IPS-NIHi7 (cell line): ENCODE measurements around the gene L3MBTL4.

ENCODE experiments used
- DNase-seq: peaks from one replicate; pipeline ENCODE4 v3.0.0; 2012; ENCODE audit warnings: mixed read lengths; ENCODE audit errors: extremely low spot score

L3MBTL4 gene

DNA sequence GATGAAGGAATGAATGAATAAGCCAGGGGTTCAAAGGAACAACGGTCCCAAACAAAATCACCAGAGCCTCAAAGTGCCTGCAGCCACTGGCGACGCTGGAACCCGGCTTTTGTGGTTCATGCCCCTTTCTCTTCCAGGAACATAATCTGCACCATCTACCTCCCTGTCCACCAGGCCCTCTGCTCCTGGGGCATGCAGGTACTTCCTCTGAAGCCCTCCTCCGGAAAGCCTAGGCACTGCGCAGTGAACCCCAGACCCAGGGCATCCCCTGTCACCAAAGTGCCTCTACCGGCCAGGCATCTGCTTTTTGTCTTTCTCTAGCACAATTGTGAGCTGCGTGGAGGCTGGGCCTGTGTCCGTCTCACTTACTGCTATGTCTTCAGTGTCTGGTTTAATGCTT lies 420.8 kb downstream of the L3MBTL4 start:
- DNase-seq, result no peak

DNA sequence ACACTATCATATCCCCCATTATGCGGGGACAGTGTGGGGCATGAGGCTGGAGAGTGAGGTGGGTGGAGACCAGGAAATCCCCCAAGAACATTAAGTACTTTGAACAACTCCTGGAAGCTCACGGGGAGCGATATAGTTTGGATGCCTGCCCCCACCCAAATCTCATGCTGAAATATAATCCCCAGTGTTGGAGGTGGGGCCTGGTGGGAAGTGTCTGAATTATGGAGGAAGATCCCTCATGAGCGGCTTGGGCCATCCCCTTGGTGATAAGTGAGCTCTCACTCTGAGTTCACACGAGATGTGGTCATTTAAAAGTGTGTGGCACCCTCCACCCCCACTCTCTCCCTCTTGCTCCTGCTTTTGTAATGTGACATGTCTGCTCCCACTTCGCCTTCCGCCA lies 422.3 kb downstream of the L3MBTL4 start:
- no peak for DNase-seq

DNA sequence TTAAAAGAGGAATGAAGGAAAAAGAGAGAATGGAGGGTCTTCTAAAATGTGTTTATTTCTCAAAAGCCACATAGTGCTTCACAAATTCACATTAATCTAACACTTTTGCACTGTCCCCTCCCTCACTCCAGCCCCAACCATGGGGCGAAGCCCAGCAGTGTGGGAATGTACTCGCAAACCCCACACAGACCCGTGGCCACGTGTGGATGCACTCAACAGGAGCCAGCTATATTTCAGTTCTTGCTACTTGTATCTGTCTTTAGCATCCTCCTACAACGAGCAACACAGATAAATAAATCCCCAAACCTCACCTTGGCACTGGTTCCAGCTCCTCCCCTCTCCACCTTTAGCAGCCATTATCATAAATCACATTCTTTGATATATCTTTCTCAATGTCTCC lies 427.5 kb downstream of the L3MBTL4 start:
- no peak for DNase-seq

DNA sequence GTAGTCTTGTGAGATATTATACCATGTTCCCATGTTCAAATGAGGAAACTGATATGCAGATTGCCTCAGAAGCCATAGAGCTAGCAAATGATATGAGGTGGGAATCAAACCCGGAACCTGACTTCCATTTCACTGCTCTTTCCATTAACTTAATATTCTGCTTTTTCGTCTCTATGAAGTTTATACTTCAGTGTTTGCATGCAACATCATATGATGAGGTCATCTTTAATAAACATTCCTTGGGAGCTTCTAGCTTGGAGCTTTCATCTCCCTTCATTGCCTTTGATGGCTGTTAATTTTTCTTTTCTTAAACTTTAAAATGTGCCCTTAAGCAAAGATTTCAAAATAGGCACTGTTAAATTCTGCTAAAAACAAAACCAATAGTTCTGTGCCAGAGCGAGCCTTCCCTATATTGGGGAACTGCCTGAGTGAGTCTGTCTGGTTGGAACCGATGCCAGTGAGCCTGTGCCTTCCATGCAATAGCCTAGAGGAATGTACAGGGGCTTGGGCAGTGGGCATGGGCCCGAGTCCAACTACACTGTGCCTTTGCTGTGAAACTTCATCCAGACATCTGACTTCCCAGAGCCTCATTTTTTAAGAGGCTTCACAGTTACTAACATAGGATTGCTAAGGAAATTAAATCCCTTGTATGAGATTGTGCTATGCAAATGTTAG lies 428.3 kb downstream of the L3MBTL4 start:
- no peak for DNase-seq

DNA sequence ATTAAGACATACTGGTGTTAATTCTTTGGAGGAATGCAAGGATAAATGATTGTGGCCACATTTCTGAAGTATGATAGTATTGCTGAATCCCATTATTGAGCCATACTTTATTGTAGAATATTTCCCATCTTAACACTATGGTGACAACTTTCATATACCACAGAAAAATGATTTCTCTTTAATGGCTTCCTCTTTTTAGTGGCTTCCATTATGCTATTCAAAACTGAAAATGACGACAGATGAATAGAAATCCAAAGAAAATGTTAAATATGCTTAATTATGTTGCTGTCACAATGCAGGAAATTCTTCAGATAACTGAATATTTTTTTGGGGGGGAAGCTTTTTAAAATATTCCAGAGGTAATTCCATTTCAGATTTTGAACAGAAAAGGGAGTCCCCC lies 430.5 kb downstream of the L3MBTL4 start:
- no peak for DNase-seq

DNA sequence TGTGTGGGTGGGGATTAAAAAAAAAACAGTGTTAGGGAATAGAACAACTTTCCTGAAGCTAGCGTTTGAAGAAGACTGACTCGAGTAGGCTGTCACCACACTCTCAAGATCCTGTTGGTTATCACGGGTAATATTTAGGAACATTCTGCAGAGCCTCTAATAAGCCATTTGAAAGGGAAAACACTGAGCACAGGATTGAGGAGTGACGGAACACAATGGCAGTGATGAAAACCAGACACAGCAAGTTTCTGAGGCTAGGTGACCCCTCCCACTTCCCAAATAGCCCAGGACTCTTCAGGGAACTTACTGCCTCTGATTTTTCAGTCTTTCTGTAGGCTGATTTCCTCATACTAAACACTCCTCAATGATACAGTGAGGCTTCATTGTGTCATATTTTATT lies 431.2 kb downstream of the L3MBTL4 start:
- no peak for DNase-seq

DNA sequence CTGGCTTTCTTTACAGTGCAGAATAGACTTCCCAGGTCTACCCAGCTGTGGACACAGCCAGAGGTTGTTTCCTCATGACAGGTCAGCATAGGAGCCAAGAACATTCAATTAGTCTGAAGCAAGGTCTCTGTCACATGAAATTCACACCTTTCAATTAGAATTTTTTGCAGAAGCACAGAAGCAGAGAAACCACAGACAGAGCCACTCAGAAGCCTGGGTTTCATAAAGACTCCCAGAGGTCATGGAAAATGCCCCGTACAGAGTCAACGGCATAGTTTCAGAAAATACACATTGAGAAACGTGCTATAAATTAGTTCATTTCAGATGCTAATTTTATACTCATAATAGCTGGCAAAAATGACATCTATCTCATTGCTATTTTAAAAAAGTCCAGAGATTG lies 432.4 kb downstream of the L3MBTL4 start:
- no peak for DNase-seq

DNA sequence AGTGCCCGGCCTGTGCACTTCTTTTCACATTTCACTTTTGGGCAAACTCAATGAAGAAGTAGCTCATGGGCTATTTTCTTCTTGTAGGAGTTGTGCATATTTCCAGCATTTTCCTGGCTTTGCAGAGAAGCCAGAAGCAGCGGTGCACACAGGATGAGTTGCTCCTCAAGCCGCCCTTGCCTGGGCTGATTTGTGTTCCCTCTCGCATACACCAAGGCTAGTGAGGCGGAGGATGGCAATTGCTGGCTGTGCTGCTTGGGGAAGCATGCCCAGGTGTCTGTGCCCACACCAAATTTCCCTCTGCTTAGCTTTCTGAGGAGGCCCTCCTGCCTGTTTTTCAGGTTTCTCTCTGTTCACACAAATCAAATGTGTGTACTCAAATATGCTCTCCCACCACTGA lies 434.0 kb downstream of the L3MBTL4 start:
- no peak for DNase-seq

DNA sequence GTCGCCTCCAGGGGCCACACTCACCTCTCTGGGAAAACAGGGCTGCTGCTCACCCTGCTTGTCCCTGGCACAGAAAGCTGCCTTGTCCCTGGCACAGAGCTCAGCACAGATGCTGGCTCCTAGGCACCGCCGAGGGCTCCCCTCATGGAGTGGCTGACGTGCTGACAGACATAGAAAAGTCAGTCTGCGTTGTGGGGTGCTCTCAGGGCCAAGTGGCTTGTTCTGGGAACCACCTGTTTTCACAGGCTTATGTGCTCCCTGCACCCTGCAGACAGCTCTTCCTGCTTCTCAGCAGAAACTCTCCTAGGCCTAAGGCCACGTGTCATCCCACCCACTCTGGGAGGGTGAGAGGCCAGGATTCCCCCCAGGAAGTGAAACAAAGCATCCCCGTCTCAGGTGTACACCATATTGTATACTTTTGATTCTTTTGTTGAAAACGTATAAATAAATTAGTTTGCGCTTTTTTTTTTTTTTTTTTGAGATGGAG lies 434.7 kb downstream of the L3MBTL4 start:
- DNase-seq, result no peak

DNA sequence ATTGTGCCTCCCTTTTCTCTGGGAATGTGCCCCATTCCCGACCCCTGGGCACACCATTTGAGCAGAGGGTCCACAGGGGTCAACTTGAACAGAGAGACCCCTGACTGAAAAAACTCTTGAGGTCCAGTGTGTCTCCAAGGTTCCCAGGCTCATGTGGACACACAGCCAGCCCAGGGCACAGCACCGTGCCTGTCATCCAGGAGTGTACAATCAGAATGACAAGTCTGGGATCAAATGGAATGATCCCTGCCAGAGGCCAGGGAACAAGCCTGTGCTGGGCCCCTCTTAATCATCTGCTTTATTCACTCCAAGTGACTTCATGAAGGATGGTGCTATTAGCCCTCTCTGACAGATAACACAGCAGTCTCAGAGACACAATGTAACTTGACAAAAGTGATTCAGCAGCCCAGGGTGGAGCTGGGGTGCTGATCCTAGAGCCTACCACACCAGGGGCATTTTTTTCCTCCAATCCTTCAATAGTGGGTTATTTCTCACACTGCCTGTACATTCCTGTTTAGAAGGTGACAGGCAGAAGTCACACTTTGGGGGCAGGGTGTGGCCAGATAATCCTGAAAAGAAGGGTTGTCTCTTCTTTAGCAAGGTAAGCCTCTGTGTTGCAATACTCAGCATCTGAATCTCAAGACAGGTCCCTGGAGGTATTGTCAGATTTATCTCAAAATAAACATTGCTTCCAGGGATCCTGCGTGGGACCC lies 435.4 kb downstream of the L3MBTL4 start:
- no peak for DNase-seq

DNA sequence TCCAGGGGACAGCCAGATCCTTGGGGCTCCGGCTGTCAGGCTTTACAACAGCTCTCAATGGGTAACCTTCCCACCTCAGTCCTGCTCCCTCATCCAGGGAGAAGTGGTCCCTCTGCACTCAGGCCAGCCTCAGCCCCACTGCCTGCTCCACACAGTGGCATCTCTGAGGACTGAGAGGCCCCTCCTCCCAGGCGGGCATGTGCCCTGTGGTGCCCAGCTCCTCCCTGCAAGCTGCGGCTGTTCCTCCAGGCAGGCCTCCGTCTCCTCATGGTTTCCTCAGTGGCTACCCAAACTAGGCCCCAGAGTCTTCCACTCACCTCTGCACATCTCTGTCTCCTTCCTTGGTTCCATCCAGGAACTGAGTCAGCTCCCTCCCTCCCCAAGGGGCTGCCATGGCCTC lies 437.7 kb downstream of the L3MBTL4 start:
- no peak for DNase-seq

DNA sequence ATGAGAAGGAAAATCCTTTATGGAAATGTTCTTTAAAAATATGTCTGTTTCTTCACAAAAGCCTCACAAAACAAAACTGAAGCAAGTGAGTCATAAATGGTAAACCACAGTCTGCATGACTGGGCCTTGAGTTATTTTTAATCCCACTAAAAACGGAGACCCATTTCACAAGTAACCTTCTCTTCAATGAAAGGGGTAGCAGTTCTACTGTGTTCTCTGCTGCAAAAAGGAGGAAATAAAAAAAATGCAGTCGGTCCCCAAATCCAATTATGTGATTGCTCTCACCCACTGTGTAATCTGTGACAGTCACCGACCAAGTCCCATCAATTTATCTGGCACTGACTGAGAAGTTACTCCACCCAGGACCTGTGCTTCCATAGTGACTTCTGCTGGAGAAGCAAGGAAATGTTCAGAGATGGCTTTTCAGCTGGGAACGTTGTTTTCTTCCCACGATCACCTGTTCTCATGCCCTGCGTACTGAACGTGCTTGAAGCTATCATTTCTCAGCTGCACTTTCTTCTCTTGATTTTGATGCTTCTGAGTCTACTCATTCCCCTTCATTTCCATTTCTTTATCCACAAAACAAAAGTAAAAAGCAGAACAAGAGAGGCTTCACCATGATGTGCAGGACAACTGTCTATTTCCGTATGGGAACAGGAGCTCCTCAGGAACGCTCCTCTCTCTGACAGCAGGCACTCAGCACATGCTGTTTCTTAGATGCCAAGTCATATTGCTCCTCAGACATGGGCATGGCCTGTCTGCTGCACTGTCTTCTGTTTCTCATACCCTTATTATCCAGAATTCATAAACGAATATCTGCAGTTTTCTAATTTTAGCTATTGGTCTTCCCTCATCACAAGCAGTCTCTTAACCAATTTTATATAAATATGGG lies 439.4 kb downstream of the L3MBTL4 start:
- DNase-seq, result no peak

DNA sequence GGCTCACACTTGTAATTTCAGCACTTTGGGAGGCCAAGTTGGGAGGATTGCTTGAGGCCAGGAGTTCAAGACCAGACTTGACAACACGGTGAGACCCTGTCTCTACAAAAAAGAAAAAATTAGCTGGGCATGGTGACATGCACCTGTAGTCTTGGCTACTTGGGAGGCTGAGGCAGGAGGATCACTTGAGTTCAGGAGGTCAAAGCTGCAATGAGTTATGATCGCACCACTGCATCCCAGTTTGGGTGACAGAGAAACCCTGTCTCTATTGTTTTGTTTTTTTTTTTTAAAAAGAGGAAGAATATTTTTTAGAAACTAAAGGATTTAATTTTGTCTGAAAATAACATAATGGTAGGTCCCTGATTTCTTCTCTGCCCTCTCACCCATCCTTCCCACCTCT lies 440.0 kb downstream of the L3MBTL4 start:
- DNase-seq, result no peak

DNA sequence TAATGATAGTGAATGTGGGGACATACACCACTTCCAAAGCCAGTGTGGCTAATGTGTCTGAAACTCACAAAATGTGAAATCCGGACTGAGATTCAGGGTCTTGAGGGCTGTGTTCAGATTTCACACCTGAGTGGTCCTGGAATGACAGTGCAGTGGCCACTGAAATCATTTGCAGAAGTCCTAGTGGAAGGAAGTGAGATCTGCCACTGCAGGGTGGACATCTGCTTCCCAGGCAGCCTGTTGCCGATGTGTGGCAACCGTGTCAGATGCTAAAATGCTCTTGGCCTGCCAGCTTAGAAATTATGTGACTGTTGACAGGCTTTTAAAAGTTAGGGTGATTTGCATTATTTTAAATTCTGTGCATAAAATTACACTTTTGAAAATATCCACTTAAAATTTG lies 441.6 kb downstream of the L3MBTL4 start:
- no peak for DNase-seq

DNA sequence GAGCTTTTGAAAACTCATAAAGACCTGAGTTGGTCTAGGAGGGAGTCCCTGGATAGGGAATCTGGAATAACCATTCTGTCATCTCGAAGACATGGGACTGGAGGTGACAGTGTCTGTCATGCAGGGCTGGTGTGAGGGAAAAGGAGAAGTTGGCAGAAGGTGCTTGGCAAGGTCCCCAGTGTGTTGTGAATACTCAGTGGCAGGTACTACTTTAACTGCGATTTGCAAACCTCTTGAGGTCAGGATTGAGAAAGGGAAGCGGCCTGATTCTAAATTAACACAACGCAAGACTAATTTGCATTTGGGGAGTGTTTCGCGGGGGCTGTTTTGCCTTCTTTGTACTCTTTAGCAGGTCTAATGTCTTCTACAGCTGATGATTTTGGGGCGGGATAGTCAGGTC lies 442.4 kb downstream of the L3MBTL4 start:
- no peak for DNase-seq

DNA sequence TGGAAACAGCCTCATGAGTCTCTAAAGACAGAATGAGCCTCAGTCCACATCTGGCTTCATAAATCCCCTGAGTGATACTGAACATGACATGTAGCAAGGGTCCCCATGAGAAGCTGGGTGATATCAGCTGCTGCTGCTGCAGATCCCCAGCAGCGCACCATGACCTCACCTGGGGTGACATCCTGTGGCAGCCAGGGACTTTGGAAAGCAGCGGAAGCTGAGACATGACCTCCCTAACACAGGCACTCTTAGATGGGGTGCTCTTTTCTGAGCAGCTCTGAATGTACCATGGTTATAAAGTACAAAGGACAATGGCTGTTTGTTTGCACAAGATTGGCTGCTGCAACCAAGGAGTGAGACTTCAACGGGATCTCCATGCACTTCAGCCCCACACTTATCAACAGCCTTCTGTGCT lies 444.7 kb downstream of the L3MBTL4 start:
- peak; percentile 31 for DNase-seq

DNA sequence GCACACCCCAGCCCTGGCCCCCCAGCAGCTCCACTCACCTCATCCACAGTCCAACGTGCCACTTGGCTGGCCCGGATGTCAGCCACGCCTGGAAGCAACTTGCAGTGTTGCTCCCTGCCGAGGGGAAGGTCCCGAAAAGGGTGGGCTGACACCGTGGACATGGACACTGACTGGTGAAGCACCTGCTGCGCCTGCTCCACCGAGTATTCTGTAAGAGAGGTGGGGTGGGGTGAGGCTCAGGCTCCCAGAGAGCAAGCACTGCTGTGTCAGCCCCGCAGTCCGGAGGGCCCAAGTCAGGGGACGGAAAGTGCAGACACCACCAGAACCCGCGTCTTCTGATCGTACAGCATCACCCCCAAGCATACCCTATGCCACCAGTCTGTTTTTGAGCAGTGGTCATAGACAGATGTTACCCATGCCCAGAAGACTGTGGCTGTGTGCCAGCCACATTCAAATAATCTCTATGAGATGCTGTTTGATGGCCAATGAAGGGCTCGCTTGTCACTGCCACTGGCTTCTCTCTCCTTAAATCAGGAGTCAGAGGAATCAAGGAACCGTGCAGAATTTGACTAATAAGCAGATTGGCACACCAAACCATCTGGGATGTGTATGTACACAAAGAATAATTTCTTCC lies 445.2 kb downstream of the L3MBTL4 start:
- no peak for DNase-seq

DNA sequence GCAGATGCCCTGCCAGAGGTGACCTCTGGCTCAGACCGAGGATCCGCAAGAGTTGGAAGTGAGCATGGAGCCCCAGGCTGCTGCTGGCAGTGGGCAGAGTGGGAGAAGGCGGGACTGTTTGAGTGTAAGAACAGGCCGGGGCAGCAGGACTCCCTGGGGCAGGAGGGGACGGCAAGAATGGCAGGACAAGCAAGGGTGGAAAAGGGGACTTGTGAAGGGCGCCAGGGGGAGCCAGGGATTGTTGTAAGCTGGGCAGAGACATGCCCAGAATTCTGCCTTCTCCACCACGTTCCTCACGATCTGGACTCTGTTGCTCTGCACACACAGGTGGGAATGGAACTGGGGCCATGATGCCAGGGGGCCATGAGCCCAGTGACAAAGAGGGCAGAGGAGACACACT lies 447.0 kb downstream of the L3MBTL4 start:
- no peak for DNase-seq

DNA sequence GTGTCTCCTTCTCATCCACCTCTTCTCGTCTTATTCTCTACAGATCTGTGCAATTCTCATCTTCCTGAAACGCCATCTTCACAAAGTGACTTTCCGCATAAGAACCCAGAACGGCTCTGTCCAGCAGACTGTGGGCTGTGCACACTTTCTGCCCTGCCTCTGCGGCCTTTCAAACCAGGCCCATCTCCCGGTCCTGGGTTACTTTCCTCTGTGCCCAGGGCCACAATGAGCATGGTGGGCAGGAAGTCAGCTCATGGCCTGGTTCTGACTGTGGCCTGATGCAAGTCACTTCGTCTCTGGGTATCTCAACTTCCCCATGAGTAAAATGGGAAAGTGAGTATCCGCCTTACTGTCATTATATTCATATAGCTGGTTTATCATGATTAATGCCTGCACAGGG lies 447.7 kb downstream of the L3MBTL4 start:
- no peak for DNase-seq

DNA sequence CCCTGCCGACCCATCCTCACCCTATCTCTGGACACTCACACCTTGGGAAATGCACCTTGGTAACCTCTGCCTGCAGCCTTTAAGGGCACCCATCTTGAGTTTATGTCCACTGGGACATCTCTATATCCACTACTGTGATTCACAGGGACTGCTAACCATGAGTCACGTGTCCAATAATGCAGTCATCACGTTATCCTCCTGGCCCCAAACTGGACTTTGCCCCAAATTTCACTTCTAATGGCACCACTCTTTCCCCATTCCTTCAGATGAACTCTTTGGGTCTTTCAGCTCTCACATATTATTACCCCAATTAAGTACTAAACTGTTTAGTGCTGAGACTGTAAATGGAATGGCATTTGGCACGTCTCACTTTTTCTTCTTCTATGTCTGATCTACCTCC lies 448.2 kb downstream of the L3MBTL4 start:
- DNase-seq, result no peak

DNA sequence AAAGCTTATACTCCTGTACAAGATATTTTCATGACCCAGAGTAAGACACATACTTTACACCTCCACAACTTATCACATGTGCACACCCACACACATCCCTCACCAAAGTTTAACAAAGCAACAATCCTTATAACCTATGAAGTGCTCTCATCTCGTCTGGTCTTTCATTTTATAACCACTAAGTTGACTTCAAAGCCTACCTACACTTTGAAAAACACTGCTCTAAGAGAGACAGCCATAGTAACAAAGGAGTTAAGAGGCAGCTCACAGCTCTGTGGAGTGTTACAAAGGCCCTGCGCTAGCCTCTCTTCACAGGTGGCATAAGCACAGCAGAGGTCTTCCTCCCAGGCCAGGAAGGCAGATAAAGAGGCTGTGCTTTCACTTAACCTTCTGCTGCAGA lies 449.7 kb downstream of the L3MBTL4 start:
- no peak for DNase-seq

DNA sequence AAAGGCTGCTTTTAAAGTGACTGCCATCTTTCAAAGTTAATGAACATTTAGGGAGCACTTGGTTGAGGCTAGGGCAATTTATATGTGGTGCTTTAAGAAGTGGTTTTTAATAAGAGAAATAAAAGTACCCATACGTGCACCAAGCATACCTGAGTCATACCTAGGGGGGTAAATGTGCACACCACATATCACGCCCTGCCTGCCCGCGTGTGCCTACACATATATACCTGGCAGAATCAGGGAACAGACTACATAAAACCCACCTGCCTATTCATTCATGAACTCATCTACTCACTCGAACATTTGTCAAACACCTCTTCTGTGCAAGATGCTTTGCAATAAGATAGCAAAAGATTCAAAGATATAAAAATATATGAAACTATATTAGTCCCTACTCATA lies 450.1 kb downstream of the L3MBTL4 start:
- no peak for DNase-seq
